Panc1 (cell line): ENCODE measurements around the gene TEDDM1. TPM values are rescaled to one million over a fixed set of nuclear protein-coding genes. Genes with fewer than 3 reads are reported as not detected.

Source experiments
- ATAC-seq: fragments of 200-7000 bp; cut with Tn5 transposase; 2 replicates; pipeline ENCODE4 v1.9.1; 2020; ENCODE audit warnings: mild to moderate bottlenecking, moderate library complexity
- BruUV-seq: library from RNA; stranded (reverse); fragments of 400-500 nt; replicated peaks from 2 replicates; lab custom pipeline; 2021; lab: Mats Ljungman, UMichigan
- CTCF ChIA-PET: fragments of 300-600 bp; sonication (Branson Sonifier 250); formaldehyde crosslinking; loops from one replicate; lab custom pipeline; 2022; ENCODE audit warnings: antibody characterized with exemption; lab: Charles Lee
- POLR2A ChIA-PET: fragments of 300-600 bp; sonication (Branson Sonifier 250); formaldehyde crosslinking; loops from one replicate; lab custom pipeline; 2022; ENCODE audit warnings: antibody characterized with exemption; lab: Charles Lee
- DNase-seq: peaks from one replicate; pipeline ENCODE4 v3.0.0-alpha.2; 2010; ENCODE audit warnings: low read depth, low spot score
- H3K27ac ChIP-seq: 2 replicates; pipeline ENCODE4 v1.5.1; 2011; ENCODE audit warnings: mild to moderate bottlenecking, low read length, inconsistent platforms
- H3K27me3 ChIP-seq: fragments of 200-500 bp; sonication (Bioruptor generic); 2 replicates; pipeline ENCODE4 v1.6.0; 2014; ENCODE audit warnings: low read length, inconsistent platforms; ENCODE audit not compliant: control insufficient read depth, insufficient read depth
- H3K36me3 ChIP-seq: fragments of 200-500 bp; sonication (Bioruptor generic); 2 replicates; pipeline ENCODE4 v1.5.1; 2014; ENCODE audit warnings: inconsistent platforms, mild to moderate bottlenecking, low read length, moderate library complexity; ENCODE audit not compliant: control insufficient read depth, insufficient read depth
- H3K4me1 ChIP-seq: 2 replicates; pipeline ENCODE4 v1.5.1; 2011; ENCODE audit warnings: inconsistent platforms, mild to moderate bottlenecking, low read length, moderate library complexity; ENCODE audit not compliant: control insufficient read depth, insufficient read depth
- H3K4me3 ChIP-seq, 2 experiments: 2 replicates each; pipeline ENCODE4 v1.5.1; 2011 to 2012; ENCODE audit warnings: low read depth in 2 of 2, low read length in 2 of 2, mild to moderate bottlenecking in 2 of 2, inconsistent platforms in 1 of 2, moderate library complexity in 1 of 2
- H3K9me3 ChIP-seq: fragments of 200-500 bp; sonication (Bioruptor generic); 2 replicates; pipeline ENCODE4 v1.5.1; 2014; ENCODE audit warnings: low read depth, mild to moderate bottlenecking, inconsistent platforms, low read length, moderate library complexity; ENCODE audit not compliant: control insufficient read depth, insufficient read depth
- POLR2AphosphoS5 ChIP-seq: IDR thresholded peaks from 2 replicates; pipeline ENCODE4 v1.6.1; 2012; ENCODE audit warnings: mild to moderate bottlenecking, low read depth, low read length, moderate library complexity
- SIN3A ChIP-seq: IDR thresholded peaks from 2 replicates; pipeline ENCODE4 v1.6.1; 2012; ENCODE audit warnings: low read depth, mild to moderate bottlenecking, low read length, moderate library complexity, borderline replicate concordance; ENCODE audit not compliant: insufficient read depth
- TCF7L2 ChIP-seq: IDR thresholded peaks from 2 replicates; pipeline ENCODE4 v1.6.1; 2011; ENCODE audit warnings: mild to moderate bottlenecking, low read depth, low read length, inconsistent platforms
- in situ Hi-C: cut with HindIII; loops from 2 replicates; pipeline ENCODE4 v1.10.0; 2016; ENCODE audit warnings: low sequenced_read_pairs, low pct_unique_long_range_greater_than_20kb
- intact Hi-C: fragments of 100-400 bp; cut with micrococcal nuclease; formaldehyde crosslinking; loops from one replicate; pipeline ENCODE4 v1.10.0; 2022; ENCODE audit not compliant: unreplicated experiment
- total RNA-seq: library from RNA; stranded (reverse); gene quantifications from one replicate; pipeline ENCODE4 v1.2.1, GENCODE V29; 2021; ENCODE audit not compliant: unreplicated experiment
- TF ChIP-seq, protein P1 (sequence below): fragments of 450-650 bp; IDR thresholded peaks from 2 replicates; pipeline ENCODE4 v1.5.1; 2017; ENCODE audit warnings: mild to moderate bottlenecking
- TF ChIP-seq, protein P2 (sequence below), 2 experiments: IDR thresholded peaks; 2 replicates each; pipeline ENCODE4 v1.6.1; 2011 to 2012; ENCODE audit warnings: low read depth in 2 of 2, control low read depth in 1 of 2, low read length in 1 of 2, mild to moderate bottlenecking in 1 of 2, moderate library complexity in 1 of 2; ENCODE audit not compliant: insufficient read depth in 1 of 2

The TEDDM1 gene
- total RNA-seq, 1 experiment from 2014 or later: not detected

DNA sequence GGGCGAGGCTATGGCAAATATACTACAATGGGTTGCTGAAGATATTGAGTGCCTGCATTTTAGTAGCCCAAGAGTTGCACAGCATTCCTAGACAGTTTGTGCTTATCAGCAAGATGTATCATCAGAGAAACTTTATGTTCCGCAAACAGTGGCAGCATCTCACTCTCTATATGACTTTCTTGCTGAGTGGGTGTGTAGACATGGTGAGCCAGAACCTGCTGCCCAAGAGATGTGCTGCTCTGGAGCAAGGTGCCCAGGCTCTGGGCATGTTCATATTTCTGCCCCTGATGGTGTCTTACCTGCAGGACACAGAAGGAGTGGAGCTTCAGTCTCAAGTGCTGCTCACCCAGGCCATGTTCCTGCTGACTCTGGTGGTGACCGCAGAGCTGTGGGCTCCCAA, 41.3 kb upstream of the TEDDM1 start:
- Histone ChIP-seq H3K27me3 (no peaks in the 10 kb centered on the region), H3K4me3 (no peak overlapping the region), H3K36me3 (no peaks in the 10 kb centered on the region), H3K27ac (no peak overlapping the region), H3K4me1 (no peaks in the 10 kb centered on the region), H3K9me3 (no peaks in the 10 kb centered on the region)
- in situ Hi-C loops: no loop called here
- POLR2A ChIA-PET: no interaction called here
- BruUV-seq: no TSS peak
- TF ChIP-seq TCF7L2 (no peak), SIN3A (no peak), POLR2AphosphoS5 (no peak)
- TF ChIP-seq, protein P1, sequence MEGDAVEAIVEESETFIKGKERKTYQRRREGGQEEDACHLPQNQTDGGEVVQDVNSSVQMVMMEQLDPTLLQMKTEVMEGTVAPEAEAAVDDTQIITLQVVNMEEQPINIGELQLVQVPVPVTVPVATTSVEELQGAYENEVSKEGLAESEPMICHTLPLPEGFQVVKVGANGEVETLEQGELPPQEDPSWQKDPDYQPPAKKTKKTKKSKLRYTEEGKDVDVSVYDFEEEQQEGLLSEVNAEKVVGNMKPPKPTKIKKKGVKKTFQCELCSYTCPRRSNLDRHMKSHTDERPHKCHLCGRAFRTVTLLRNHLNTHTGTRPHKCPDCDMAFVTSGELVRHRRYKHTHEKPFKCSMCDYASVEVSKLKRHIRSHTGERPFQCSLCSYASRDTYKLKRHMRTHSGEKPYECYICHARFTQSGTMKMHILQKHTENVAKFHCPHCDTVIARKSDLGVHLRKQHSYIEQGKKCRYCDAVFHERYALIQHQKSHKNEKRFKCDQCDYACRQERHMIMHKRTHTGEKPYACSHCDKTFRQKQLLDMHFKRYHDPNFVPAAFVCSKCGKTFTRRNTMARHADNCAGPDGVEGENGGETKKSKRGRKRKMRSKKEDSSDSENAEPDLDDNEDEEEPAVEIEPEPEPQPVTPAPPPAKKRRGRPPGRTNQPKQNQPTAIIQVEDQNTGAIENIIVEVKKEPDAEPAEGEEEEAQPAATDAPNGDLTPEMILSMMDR: no peak
- TF ChIP-seq, protein P2, sequence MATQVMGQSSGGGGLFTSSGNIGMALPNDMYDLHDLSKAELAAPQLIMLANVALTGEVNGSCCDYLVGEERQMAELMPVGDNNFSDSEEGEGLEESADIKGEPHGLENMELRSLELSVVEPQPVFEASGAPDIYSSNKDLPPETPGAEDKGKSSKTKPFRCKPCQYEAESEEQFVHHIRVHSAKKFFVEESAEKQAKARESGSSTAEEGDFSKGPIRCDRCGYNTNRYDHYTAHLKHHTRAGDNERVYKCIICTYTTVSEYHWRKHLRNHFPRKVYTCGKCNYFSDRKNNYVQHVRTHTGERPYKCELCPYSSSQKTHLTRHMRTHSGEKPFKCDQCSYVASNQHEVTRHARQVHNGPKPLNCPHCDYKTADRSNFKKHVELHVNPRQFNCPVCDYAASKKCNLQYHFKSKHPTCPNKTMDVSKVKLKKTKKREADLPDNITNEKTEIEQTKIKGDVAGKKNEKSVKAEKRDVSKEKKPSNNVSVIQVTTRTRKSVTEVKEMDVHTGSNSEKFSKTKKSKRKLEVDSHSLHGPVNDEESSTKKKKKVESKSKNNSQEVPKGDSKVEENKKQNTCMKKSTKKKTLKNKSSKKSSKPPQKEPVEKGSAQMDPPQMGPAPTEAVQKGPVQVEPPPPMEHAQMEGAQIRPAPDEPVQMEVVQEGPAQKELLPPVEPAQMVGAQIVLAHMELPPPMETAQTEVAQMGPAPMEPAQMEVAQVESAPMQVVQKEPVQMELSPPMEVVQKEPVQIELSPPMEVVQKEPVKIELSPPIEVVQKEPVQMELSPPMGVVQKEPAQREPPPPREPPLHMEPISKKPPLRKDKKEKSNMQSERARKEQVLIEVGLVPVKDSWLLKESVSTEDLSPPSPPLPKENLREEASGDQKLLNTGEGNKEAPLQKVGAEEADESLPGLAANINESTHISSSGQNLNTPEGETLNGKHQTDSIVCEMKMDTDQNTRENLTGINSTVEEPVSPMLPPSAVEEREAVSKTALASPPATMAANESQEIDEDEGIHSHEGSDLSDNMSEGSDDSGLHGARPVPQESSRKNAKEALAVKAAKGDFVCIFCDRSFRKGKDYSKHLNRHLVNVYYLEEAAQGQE (IDR thresholded peaks at IDR 0.05; ENCODE audit: insufficient read depth in 1 of 2, low read depth in 2 of 2, low read length in 1 of 2): no peak
- CTCF ChIA-PET: no interaction called here
- DNase-seq: no peak
- no peak for ATAC-seq
- intact Hi-C loops: no loop called here

DNA sequence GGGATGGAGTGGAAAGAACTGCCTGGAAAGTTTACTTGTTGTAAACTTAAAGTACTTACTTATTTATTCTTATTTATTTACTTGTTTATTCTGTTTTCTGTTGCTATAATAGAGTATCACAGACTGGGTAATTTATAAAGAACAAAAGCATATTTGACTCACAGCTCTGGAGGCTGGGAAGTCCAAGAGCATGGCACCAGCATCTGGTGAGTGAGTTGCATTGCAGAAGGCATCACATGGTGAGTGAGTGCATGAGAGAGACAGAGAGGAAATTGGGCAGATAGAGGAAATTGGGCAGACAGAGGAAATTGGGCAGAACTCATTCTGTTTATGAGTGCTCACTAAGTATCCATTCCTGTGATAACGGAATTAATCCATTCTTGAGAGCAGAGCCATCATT, 37.9 kb upstream of the TEDDM1 start:
- Histone ChIP-seq H3K9me3 (no peaks in the 10 kb centered on the region), H3K27ac (no peak overlapping the region), H3K4me3 (no peak overlapping the region), H3K4me1 (no peaks in the 10 kb centered on the region), H3K27me3 (no peaks in the 10 kb centered on the region), H3K36me3 (no peaks in the 10 kb centered on the region)
- intact Hi-C loops (no loop called here), in situ Hi-C loops (no loop called here)
- CTCF ChIA-PET: no interaction called here
- BruUV-seq: no TSS peak
- no peak for ATAC-seq
- DNase-seq: no peak
- TF ChIP-seq, protein P1: no peak
- TF ChIP-seq SIN3A (no peak), TCF7L2 (no peak), POLR2AphosphoS5 (no peak)
- TF ChIP-seq, protein P2 (IDR thresholded peaks at IDR 0.05; ENCODE audit: insufficient read depth in 1 of 2, low read depth in 2 of 2, low read length in 1 of 2): no peak
- POLR2A ChIA-PET: no interaction called here
